ENCODE results near the gene RXRB. TPM values are rescaled to one million over a fixed set of nuclear protein-coding genes. Genes with fewer than 3 reads are reported as not detected.
A peak's percentile ranks its signal among the peaks of the same experiment; 100 is the strongest.

Gene RXRB
- total and polyA plus RNA-seq, 5 donors from 2014 or later: 7.1 to 62.6 (median 7.3) TPM

DNA sequence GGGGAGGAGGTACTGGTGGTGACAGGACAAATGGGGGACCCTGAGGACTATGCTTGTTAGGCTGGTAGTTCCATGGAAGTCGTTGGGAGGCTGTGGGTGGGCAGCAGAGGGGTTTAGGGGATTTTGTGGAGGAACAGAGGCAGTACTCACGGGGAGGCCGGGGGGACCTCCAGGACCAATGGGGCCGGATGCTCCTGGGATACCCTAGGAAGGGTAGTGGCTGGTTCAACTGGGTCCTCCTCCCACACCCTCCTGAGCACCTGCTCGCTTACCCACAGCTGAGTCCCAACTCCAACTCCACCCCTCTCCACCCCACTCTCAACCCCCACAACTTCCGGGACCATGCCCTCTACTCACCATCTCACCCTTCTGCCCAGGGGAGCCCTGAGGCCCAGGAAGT, 34.1 kb downstream of the RXRB start:
- no peak overlapping the region for H3K4me3 ChIP-seq (ENCODE audit: low read depth, low read length)
- H3K36me3 Mint-ChIP-seq: no peaks in the 10 kb centered on the region
- H3K4me3 Mint-ChIP-seq: no peak overlapping the region
- peaks cover 7% of the 10 kb centered on the region for H3K4me1 ChIP-seq (ENCODE audit: control insufficient read depth, insufficient read depth, low read length, poor library complexity, severe bottlenecking)
- H3K27me3 ChIP-seq (ENCODE audit: control insufficient read depth, insufficient read depth, low read length): no peaks in the 10 kb centered on the region
- no peaks in the 10 kb centered on the region for H3K9me3 Mint-ChIP-seq
- H3K4me1 Mint-ChIP-seq: peaks cover 0 to 8% (median 5%) of the 10 kb centered on the region in 4 donors
- peaks cover 22% of the 10 kb centered on the region for H3K27me3 Mint-ChIP-seq
- no peak overlapping the region for H3K27ac ChIP-seq (ENCODE audit: insufficient read depth, low read length, poor library complexity, severe bottlenecking)
- H3K36me3 ChIP-seq (ENCODE audit: control insufficient read depth, insufficient read depth, low read length): no peaks in the 10 kb centered on the region
- ATAC-seq (ENCODE audit: low read depth in 2 of 2): no peak
- no peak overlapping the region for H3K27ac Mint-ChIP-seq
- no peaks in the 10 kb centered on the region for H3K9me3 ChIP-seq (ENCODE audit: control insufficient read depth in 2 of 2, low read length in 2 of 2)
- DNase-seq: no peak

- Histone ChIP-seq H3K4me3 (ENCODE audit: low read depth, low read length) (no peak overlapping the region), H3K9me3 (ENCODE audit: control insufficient read depth in 2 of 2, low read length in 2 of 2) (no peaks in the 10 kb centered on the region), H3K27ac (ENCODE audit: insufficient read depth, low read length, poor library complexity, severe bottlenecking) (no peak overlapping the region), H3K4me1 (ENCODE audit: control insufficient read depth, insufficient read depth, low read length, poor library complexity, severe bottlenecking) (peaks cover 10% of the 10 kb centered on the region), H3K27me3 (ENCODE audit: control insufficient read depth, insufficient read depth, low read length) (no peaks in the 10 kb centered on the region), H3K36me3 (ENCODE audit: control insufficient read depth, insufficient read depth, low read length) (no peaks in the 10 kb centered on the region)
- H3K36me3 Mint-ChIP-seq: no peaks in the 10 kb centered on the region
- peaks cover 25% of the 10 kb centered on the region for H3K27me3 Mint-ChIP-seq
- peaks cover 0 to 11% (median 8%) of the 10 kb centered on the region in 4 donors for H3K4me1 Mint-ChIP-seq
- H3K4me3 Mint-ChIP-seq: peak overlapping the region in 1 of 4 donors; percentile 58
- DNase-seq (no peak), ATAC-seq (ENCODE audit: low read depth in 2 of 2) (no peak)
- H3K9me3 Mint-ChIP-seq: no peaks in the 10 kb centered on the region
- no peak overlapping the region for H3K27ac Mint-ChIP-seq
Measured at GRCh38 chr6:33165581-33166258, 34.7 kb downstream of the RXRB start.

- Mint-ChIP-seq H3K36me3 (no peaks in the 10 kb centered on the region), H3K4me3 (no peak overlapping the region), H3K27ac (peak overlapping the region in 1 of 3 donors; percentile 54), H3K9me3 (no peaks in the 10 kb centered on the region), H3K4me1 (peaks cover 0 to 11% (median 8%) of the 10 kb centered on the region in 4 donors), H3K27me3 (peaks cover 29% of the 10 kb centered on the region)
- peaks cover 10% of the 10 kb centered on the region for H3K4me1 ChIP-seq (ENCODE audit: control insufficient read depth, insufficient read depth, low read length, poor library complexity, severe bottlenecking)
- H3K4me3 ChIP-seq (ENCODE audit: low read depth, low read length): no peak overlapping the region
- H3K27me3 ChIP-seq (ENCODE audit: control insufficient read depth, insufficient read depth, low read length): no peaks in the 10 kb centered on the region
- no peak overlapping the region for H3K27ac ChIP-seq (ENCODE audit: insufficient read depth, low read length, poor library complexity, severe bottlenecking)
- ATAC-seq (ENCODE audit: low read depth in 2 of 2) (no peak), DNase-seq (no peak)
- no peaks in the 10 kb centered on the region for H3K9me3 ChIP-seq (ENCODE audit: control insufficient read depth in 2 of 2, low read length in 2 of 2)
- no peaks in the 10 kb centered on the region for H3K36me3 ChIP-seq (ENCODE audit: control insufficient read depth, insufficient read depth, low read length)
Measured at GRCh38 chr6:33164665-33165373, 35.6 kb downstream of the RXRB start.

GRCh38 chr6:33164176-33164575, 36.3 kb downstream of the RXRB start:
- H3K27ac Mint-ChIP-seq: peak overlapping the region; percentile 42 to 89 (median 54)
- H3K4me1 Mint-ChIP-seq: peaks cover 0 to 11% (median 8%) of the 10 kb centered on the region in 4 donors
- H3K9me3 Mint-ChIP-seq: no peaks in the 10 kb centered on the region
- H3K36me3 ChIP-seq (ENCODE audit: control insufficient read depth, insufficient read depth, low read length): no peaks in the 10 kb centered on the region
- H3K4me1 ChIP-seq (ENCODE audit: control insufficient read depth, insufficient read depth, low read length, poor library complexity, severe bottlenecking): peaks cover 10% of the 10 kb centered on the region
- H3K27me3 ChIP-seq (ENCODE audit: control insufficient read depth, insufficient read depth, low read length): no peaks in the 10 kb centered on the region
- H3K4me3 Mint-ChIP-seq: no peak overlapping the region
- H3K9me3 ChIP-seq (ENCODE audit: control insufficient read depth in 2 of 2, low read length in 2 of 2): no peaks in the 10 kb centered on the region
- no peak overlapping the region for H3K27ac ChIP-seq (ENCODE audit: insufficient read depth, low read length, poor library complexity, severe bottlenecking)
- DNase-seq: no peak
- no peak overlapping the region for H3K4me3 ChIP-seq (ENCODE audit: low read depth, low read length)
- ATAC-seq (ENCODE audit: low read depth in 2 of 2): no peak
- peaks cover 26% of the 10 kb centered on the region for H3K27me3 Mint-ChIP-seq
- H3K36me3 Mint-ChIP-seq: no peaks in the 10 kb centered on the region

DNA sequence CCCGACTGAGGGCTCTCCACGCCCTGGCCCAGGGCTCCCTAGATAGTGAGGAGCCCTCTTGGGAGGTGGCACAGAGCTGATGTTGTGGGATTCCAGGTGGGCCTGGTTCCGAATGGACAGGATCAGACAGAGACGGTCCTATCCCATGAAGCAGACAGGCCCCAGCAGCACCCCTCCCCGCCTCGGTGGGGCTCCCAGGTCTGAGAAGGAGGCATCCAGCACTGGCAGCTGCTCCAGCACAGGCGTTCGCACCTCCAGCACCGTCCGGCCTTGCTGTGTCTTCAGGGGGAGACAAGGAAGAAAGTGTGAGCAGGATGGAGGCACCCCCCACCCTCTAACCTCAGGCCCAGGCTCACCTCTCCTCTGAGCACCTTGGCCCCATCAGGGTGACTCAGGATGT, 36.9 kb downstream of the RXRB start:
- Mint-ChIP-seq H3K9me3 (no peaks in the 10 kb centered on the region), H3K27ac (no peak overlapping the region), H3K27me3 (peaks cover 24% of the 10 kb centered on the region), H3K4me1 (peaks cover 0 to 11% (median 8%) of the 10 kb centered on the region in 4 donors), H3K36me3 (no peaks in the 10 kb centered on the region), H3K4me3 (no peak overlapping the region)
- Histone ChIP-seq H3K9me3 (ENCODE audit: control insufficient read depth in 2 of 2, low read length in 2 of 2) (no peaks in the 10 kb centered on the region), H3K4me1 (ENCODE audit: control insufficient read depth, insufficient read depth, low read length, poor library complexity, severe bottlenecking) (peaks cover 10% of the 10 kb centered on the region), H3K36me3 (ENCODE audit: control insufficient read depth, insufficient read depth, low read length) (no peaks in the 10 kb centered on the region), H3K4me3 (ENCODE audit: low read depth, low read length) (no peak overlapping the region), H3K27ac (ENCODE audit: insufficient read depth, low read length, poor library complexity, severe bottlenecking) (no peak overlapping the region), H3K27me3 (ENCODE audit: control insufficient read depth, insufficient read depth, low read length) (no peaks in the 10 kb centered on the region)
- no peak for DNase-seq
- ATAC-seq (ENCODE audit: low read depth in 2 of 2): no peak

GRCh38 chr6:33161354-33162331, 38.8 kb downstream of the RXRB start:
- H3K27me3 Mint-ChIP-seq: peaks cover 23% of the 10 kb centered on the region
- peak overlapping the region in 3 of 4 donors; percentile 84 to 89 (median 88) for H3K4me3 Mint-ChIP-seq
- H3K36me3 Mint-ChIP-seq: no peaks in the 10 kb centered on the region
- Histone ChIP-seq H3K4me1 (ENCODE audit: control insufficient read depth, insufficient read depth, low read length, poor library complexity, severe bottlenecking) (peaks cover 10% of the 10 kb centered on the region), H3K27ac (ENCODE audit: insufficient read depth, low read length, poor library complexity, severe bottlenecking) (no peak overlapping the region), H3K4me3 (ENCODE audit: low read depth, low read length) (no peak overlapping the region), H3K9me3 (ENCODE audit: control insufficient read depth in 2 of 2, low read length in 2 of 2) (no peaks in the 10 kb centered on the region), H3K36me3 (ENCODE audit: control insufficient read depth, insufficient read depth, low read length) (no peaks in the 10 kb centered on the region), H3K27me3 (ENCODE audit: control insufficient read depth, insufficient read depth, low read length) (no peaks in the 10 kb centered on the region)
- DNase-seq (peak; percentile 70 to 81 (median 73)), ATAC-seq (ENCODE audit: low read depth in 2 of 2) (peak; percentile 85 to 90)
- peak overlapping the region in 1 of 3 donors; percentile 80 for H3K27ac Mint-ChIP-seq
- H3K4me1 Mint-ChIP-seq: peaks cover 0 to 11% (median 8%) of the 10 kb centered on the region in 4 donors
- H3K9me3 Mint-ChIP-seq: no peaks in the 10 kb centered on the region

DNA sequence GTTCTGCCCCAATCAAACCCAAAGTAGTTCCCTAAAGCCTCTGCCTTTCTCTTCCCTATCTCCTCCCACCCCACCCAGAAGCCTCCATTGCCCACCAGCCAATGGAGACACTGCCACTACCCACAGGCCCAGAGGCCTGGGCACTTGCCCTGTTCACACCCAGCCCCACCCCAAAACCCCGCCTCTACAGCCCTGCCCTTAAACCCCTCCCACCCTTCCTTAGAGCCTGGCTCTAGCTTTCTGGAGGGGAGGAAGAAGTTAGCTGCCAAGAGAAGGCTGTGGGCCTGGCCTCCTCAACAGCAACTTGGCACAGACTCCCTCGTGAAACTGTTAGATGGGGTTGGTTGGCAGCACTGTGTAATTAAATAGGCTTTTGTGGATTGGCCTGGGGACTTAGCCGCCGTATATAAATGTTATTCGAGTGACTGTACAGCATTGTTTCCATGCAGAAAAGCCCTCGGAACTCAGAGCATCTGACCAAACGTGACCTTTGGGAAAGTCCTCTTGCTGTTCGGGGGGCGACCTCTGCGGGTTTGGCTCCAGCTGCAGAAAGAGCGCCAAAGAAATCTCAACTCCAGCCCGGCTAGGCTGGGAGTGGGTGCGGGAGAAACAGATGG, 39.6 kb downstream of the RXRB start:
- Histone ChIP-seq H3K27ac (ENCODE audit: insufficient read depth, low read length, poor library complexity, severe bottlenecking) (no peak overlapping the region), H3K36me3 (ENCODE audit: control insufficient read depth, insufficient read depth, low read length) (no peaks in the 10 kb centered on the region), H3K27me3 (ENCODE audit: control insufficient read depth, insufficient read depth, low read length) (no peaks in the 10 kb centered on the region), H3K9me3 (ENCODE audit: control insufficient read depth in 2 of 2, low read length in 2 of 2) (no peaks in the 10 kb centered on the region), H3K4me3 (ENCODE audit: low read depth, low read length) (no peak overlapping the region), H3K4me1 (ENCODE audit: control insufficient read depth, insufficient read depth, low read length, poor library complexity, severe bottlenecking) (peaks cover 10% of the 10 kb centered on the region)
- peaks cover 0 to 11% (median 8%) of the 10 kb centered on the region in 4 donors for H3K4me1 Mint-ChIP-seq
- no peak for ATAC-seq (ENCODE audit: low read depth in 2 of 2)
- H3K9me3 Mint-ChIP-seq: no peaks in the 10 kb centered on the region
- H3K27ac Mint-ChIP-seq: no peak overlapping the region
- peaks cover 16% of the 10 kb centered on the region for H3K27me3 Mint-ChIP-seq
- peak in 1 of 3 donors; percentile 31 for DNase-seq
- H3K4me3 Mint-ChIP-seq: peak overlapping the region in 1 of 4 donors; percentile 88
- H3K36me3 Mint-ChIP-seq: no peaks in the 10 kb centered on the region

Measured in CD4-positive, CD25-positive, alpha-beta regulatory T cell (primary cell).